Renal pelvis (tissue), 4 donors: Measurements from ENCODE around the gene RIOK3. TPM values are rescaled to one million over a fixed set of nuclear protein-coding genes. Genes with fewer than 3 reads are reported as not detected.
"Not testable (repeated sequence)": the region's sequence is repeated elsewhere in the genome, so short reads cannot be mapped to it uniquely, and the experiment has no call there.

ENCODE experiments used
- DNase-seq: peaks from one replicate; pipeline ENCODE4 v3.0.0-alpha.2; 2013
- polyA plus RNA-seq, 3 donors: library from polyadenylated mRNA; unstranded; fragments of 120-200 nt; gene quantifications; one replicate each; pipeline ENCODE4 v1.2.1, GENCODE V29; 2013; ENCODE audit not compliant: insufficient read length in 3 of 3

RIOK3 gene
- polyA plus RNA-seq, 3 donors: 57.0 to 86.0 (median 75.5) TPM

GRCh38 chr18:23489586-23489985, 36.5 kb downstream of the RIOK3 start:
- not testable (repeated sequence) for DNase-seq

DNA sequence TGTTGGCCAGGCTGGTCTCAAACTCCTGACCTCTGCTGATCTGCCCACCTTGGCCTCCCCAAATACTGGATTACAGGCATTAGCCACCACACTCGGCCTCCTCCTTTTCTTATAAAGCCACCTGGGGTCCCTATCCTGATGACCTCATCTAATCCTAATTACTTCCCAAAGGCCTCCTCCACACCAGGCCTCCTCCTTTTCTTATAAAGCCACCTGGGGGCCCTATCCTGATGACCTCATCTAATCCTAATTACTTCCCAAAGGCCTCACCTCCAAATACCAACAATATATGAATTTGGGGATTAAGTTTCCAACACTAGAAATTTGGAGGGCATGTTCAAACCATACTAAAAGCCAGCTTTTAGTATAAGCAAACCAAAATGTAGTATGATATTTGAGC, 40.6 kb downstream of the RIOK3 start:
- no peak for DNase-seq

DNA sequence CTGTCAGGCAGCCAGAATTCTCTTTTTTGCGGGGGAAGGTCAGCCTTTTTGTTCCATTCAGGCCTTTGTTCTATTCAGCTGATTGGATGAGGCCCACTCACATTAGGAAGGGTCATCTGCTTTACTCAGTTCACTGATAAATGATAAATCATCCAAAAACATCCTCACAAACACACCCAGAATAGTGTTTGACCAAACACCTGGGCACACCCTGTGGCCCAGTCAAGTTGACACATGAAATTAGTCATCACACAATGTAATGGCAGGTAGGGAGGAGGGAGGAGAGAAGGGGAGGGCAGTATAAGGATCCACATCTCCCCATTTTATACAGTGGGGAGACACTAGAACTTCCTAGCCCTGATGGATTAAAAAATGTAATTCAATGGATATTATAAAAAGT, 41.9 kb downstream of the RIOK3 start:
- no peak for DNase-seq

GRCh38 chr18:23495723-23496440, 42.8 kb downstream of the RIOK3 start:
- no peak for DNase-seq

DNA sequence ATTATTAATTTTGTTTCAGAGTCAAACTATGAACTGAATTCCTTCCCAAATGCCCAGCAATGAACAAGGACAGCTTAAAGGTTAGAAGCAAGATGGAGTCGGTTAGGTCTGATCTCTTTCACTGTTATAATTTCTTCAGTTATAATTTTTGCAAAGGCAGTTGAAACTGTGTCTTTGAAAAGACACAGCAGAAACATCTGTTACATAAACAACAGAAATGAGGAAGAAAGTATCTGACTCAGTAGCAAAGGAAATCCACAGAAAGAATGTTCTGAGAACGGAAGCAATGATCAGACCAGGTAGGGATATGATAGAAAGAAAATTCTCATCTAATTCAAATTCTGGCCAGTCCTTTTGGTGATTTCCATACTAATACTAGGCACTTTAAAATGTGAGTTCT, 45.0 kb downstream of the RIOK3 start:
- no peak for DNase-seq

GRCh38 chr18:23498877-23499276, 45.8 kb downstream of the RIOK3 start:
- DNase-seq: no peak

DNA sequence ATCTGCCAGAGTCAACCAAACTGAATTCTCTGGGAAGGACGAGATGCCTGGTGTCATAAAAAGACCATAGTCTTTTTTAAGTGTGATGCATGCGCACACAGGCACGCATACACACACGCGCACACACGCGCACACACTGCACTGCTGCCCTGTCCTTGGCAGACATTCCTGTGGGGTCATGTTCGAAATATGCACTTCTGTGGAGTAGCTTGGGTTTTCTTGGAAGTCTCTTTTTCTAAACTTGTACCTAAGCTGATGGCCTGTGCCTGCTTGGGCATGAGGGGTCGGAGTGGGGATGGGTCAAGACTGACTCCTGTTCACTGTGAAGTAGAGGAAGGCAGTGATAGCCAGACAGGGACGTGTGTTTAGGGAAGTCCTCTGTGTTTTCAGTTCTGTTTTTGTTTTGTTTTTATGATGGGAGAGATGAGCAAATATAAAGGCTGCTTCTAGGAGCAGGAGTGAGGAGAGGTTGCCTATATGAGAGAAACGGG, 46.2 kb downstream of the RIOK3 start:
- DNase-seq: no peak

- no peak for DNase-seq
Observed at GRCh38 chr18:23501626-23502025, 48.5 kb downstream of the RIOK3 start.

GRCh38 chr18:23502516-23503037, 49.5 kb downstream of the RIOK3 start:
- DNase-seq: no peak

DNA sequence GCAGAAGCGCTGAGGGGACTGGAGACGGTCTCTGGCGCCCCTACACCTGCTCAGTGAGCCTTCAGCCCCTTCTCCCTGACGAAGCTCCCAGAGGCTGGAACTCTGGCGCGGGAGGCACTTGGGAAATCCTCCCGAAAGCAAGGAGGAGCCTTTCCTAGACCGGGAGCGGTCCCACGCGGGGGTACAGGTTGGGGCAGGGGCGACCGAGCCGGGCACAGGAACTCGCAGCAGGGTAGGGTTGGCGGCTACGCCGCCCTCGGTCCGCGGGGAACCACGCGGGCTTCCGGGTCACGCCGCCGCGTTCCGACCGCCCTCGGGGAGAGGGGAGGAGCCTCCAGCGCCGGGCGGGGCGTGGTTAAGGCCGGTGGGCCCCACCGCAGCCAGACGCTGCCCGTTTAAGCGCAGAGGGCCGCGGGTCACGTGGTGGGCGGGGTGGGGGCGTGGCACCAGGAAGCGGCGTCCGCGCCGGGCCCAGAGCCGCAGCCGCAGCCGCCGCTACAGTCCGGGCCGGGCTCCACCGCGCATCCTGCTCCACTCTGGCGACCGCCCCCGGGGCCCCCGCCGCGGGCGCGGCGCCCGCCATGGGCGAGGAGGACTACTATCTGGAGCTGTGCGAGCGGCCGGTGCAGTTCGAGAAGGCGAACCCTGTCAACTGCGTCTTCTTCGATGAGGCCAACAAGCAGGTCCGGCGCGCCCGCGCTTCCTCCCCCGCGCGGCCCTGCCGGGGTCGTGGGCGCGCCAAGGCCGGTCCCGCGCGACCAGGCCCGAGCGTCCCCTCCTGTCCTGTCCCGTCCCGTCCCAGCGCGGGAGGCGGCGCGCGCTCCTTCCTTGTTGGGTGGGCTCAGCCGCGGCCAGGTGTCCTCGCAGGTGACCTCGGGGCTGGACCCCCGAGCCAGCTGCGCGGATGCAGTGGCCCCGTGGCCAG, 50.2 kb downstream of the RIOK3 start, which contains the start of gene RMC1:
Gene RMC1 (plus strand): TSS at position 474 of the 925 bp plus-strand sequence. CDS start 108 bp downstream, at position 582.
- peak; percentile 93 for DNase-seq

DNA sequence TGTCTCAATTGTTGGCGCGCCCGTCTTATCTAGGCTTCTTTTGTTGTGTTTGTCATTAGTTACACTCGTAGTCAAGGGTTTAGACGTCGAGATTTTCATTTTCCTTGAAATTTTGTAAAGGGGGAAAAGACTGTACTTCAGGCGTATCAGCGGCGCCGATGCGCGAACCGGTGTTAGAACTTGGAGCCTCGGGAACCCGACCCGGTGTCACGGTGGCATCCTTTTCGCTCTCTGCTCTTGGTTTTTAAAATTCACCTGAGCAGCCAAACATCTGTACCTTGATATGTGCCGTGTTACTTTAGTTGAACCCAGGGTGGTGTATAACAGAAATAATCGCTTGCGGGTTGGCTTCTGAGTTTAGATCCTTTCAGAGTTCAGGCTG, 50.9 kb downstream of the RIOK3 start:
- DNase-seq: no peak

DNA sequence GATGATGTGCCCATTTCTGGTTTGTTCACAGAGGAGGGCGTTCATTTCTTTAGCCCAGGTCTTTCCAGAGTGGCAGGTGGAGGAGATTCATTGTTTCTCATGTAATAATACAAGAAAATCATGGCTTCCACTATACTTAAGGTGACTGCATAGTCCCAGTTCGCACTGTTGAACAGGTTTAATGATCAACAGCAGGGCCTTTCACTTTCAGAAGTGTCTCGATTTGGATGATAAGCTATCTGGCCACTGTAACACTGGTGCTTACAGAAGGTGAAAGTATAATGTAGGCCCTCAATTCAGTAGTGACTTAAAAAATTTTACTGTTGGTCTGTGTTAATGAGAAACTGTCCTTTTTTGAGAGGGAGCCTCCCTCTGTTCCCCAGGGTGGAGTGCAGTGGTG, 51.6 kb downstream of the RIOK3 start:
- DNase-seq: no peak

GRCh38 chr18:23506393-23506792, 53.3 kb downstream of the RIOK3 start:
- DNase-seq: no peak

- DNase-seq: not testable (repeated sequence)
Observed at GRCh38 chr18:23510923-23511322, 57.8 kb downstream of the RIOK3 start.

- not testable (repeated sequence) for DNase-seq
Observed at GRCh38 chr18:23512216-23512615, 59.1 kb downstream of the RIOK3 start.

GRCh38 chr18:23512641-23513040, 59.6 kb downstream of the RIOK3 start:
- no peak for DNase-seq

- DNase-seq: peak; percentile 75
Observed at GRCh38 chr18:23515911-23516546, 62.9 kb downstream of the RIOK3 start.

GRCh38 chr18:23519734-23520133, 66.6 kb downstream of the RIOK3 start:
- no peak for DNase-seq

GRCh38 chr18:23521271-23521670, 68.2 kb downstream of the RIOK3 start:
- no peak for DNase-seq

DNA sequence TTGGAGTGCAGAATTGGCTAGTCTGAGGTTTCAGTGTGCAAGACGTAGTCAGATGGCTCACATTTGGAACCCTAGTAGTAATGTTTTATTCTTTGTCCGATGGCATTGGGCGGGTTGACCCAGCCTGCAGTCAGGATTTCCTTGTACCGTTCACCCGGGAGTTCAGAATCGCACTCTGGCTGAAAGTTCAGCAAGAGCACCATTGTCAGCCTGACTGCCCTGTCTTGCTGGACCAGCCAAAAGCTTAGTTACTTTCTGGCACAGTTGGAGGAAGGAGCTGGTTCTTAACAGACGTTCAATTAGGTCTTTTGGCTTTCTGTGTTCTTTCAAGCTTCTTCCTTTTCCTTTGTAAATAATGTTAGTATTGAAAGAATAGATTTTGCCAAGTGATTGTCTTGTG, 68.8 kb downstream of the RIOK3 start:
- DNase-seq: no peak

- no peak for DNase-seq
Observed at GRCh38 chr18:23523429-23524212, 70.5 kb downstream of the RIOK3 start.
